ENCODE measurements around the gene PRMT9.
A peak's percentile ranks its signal among the peaks of the same experiment; 100 is the strongest.

Gene PRMT9

GRCh38 chr4:147707892-147708672 lies 24.1 kb upstream of the PRMT9 start:
- H3K4me3 Mint-ChIP-seq: no peak overlapping the region
- H3K9me3 Mint-ChIP-seq: no peaks in the 10 kb centered on the region
- H3K4me1 Mint-ChIP-seq: no peaks in the 10 kb centered on the region
- H3K36me3 Mint-ChIP-seq: no peaks in the 10 kb centered on the region
- no peaks in the 10 kb centered on the region for H3K27me3 Mint-ChIP-seq
- no peak overlapping the region for H3K27ac Mint-ChIP-seq
- DNase-seq (ENCODE audit: low spot score in 2 of 2) (peak; percentile 10 to 20), ATAC-seq (ENCODE audit: low read depth) (peak; percentile 54)

- H3K9me3 Mint-ChIP-seq: peaks cover 1% of the 10 kb centered on the region
- ATAC-seq (ENCODE audit: low read depth): no peak
- no peaks in the 10 kb centered on the region for H3K36me3 Mint-ChIP-seq
- H3K27me3 Mint-ChIP-seq: no peaks in the 10 kb centered on the region
- H3K27ac Mint-ChIP-seq: no peak overlapping the region
- H3K4me3 Mint-ChIP-seq: no peak overlapping the region
- no peak for DNase-seq (ENCODE audit: low spot score in 2 of 2)
- H3K4me1 Mint-ChIP-seq: no peaks in the 10 kb centered on the region
Measured at GRCh38 chr4:147704846-147705245, 20.9 kb upstream of the PRMT9 start.

GRCh38 chr4:147696866-147697265 lies 12.9 kb upstream of the PRMT9 start:
- Mint-ChIP-seq H3K4me1 (no peaks in the 10 kb centered on the region), H3K36me3 (no peaks in the 10 kb centered on the region), H3K27me3 (peaks cover 3% of the 10 kb centered on the region), H3K9me3 (peaks cover 1% of the 10 kb centered on the region), H3K27ac (no peak overlapping the region), H3K4me3 (no peak overlapping the region)
- ATAC-seq (ENCODE audit: low read depth): no peak
- DNase-seq (ENCODE audit: low spot score in 2 of 2): no peak

- Mint-ChIP-seq H3K27me3 (peaks cover 13% of the 10 kb centered on the region), H3K4me3 (no peak overlapping the region), H3K9me3 (no peaks in the 10 kb centered on the region), H3K36me3 (no peaks in the 10 kb centered on the region), H3K4me1 (no peaks in the 10 kb centered on the region), H3K27ac (no peak overlapping the region)
- no peak for DNase-seq (ENCODE audit: low spot score in 2 of 2)
- ATAC-seq (ENCODE audit: low read depth): no peak
Measured at GRCh38 chr4:147693218-147693617, 9.3 kb upstream of the PRMT9 start.

GRCh38 chr4:147691820-147692219 lies 7.9 kb upstream of the PRMT9 start:
- no peaks in the 10 kb centered on the region for H3K9me3 Mint-ChIP-seq
- peaks cover 12% of the 10 kb centered on the region for H3K27me3 Mint-ChIP-seq
- no peaks in the 10 kb centered on the region for H3K36me3 Mint-ChIP-seq
- no peak for ATAC-seq (ENCODE audit: low read depth)
- no peaks in the 10 kb centered on the region for H3K4me1 Mint-ChIP-seq
- no peak for DNase-seq (ENCODE audit: low spot score in 2 of 2)
- H3K27ac Mint-ChIP-seq: no peak overlapping the region
- H3K4me3 Mint-ChIP-seq: no peak overlapping the region

GRCh38 chr4:147689067-147689466 lies 5.1 kb upstream of the PRMT9 start:
- ATAC-seq (ENCODE audit: low read depth): no peak
- no peak overlapping the region for H3K4me3 Mint-ChIP-seq
- H3K9me3 Mint-ChIP-seq: no peaks in the 10 kb centered on the region
- H3K27ac Mint-ChIP-seq: no peak overlapping the region
- H3K4me1 Mint-ChIP-seq: peaks cover 7% of the 10 kb centered on the region
- peaks cover 12% of the 10 kb centered on the region for H3K27me3 Mint-ChIP-seq
- H3K36me3 Mint-ChIP-seq: no peaks in the 10 kb centered on the region
- DNase-seq (ENCODE audit: low spot score in 2 of 2): no peak

- no peaks in the 10 kb centered on the region for H3K27me3 Mint-ChIP-seq
- H3K36me3 Mint-ChIP-seq: peaks cover 6% of the 10 kb centered on the region
- H3K4me3 Mint-ChIP-seq: peak overlapping the region; percentile 97
- ATAC-seq (ENCODE audit: low read depth) (no peak), DNase-seq (ENCODE audit: low spot score in 2 of 2) (peak in 1 of 2 donors; percentile 14)
- peak overlapping the region; percentile 94 for H3K27ac Mint-ChIP-seq
- H3K4me1 Mint-ChIP-seq: peaks cover 22% of the 10 kb centered on the region
- H3K9me3 Mint-ChIP-seq: no peaks in the 10 kb centered on the region
Measured at GRCh38 chr4:147683188-147683591, 773 bp downstream of the PRMT9 start.

GRCh38 chr4:147682755-147683154 lies 1.2 kb downstream of the PRMT9 start:
- ATAC-seq (ENCODE audit: low read depth) (no peak), DNase-seq (ENCODE audit: low spot score in 2 of 2) (no peak)
- H3K4me1 Mint-ChIP-seq: peaks cover 22% of the 10 kb centered on the region
- H3K4me3 Mint-ChIP-seq: peak overlapping the region; percentile 97
- no peaks in the 10 kb centered on the region for H3K9me3 Mint-ChIP-seq
- peaks cover 9% of the 10 kb centered on the region for H3K36me3 Mint-ChIP-seq
- no peaks in the 10 kb centered on the region for H3K27me3 Mint-ChIP-seq
- peak overlapping the region; percentile 94 for H3K27ac Mint-ChIP-seq

- peaks cover 9% of the 10 kb centered on the region for H3K36me3 Mint-ChIP-seq
- ATAC-seq (ENCODE audit: low read depth) (no peak), DNase-seq (ENCODE audit: low spot score in 2 of 2) (no peak)
- H3K27ac Mint-ChIP-seq: no peak overlapping the region
- H3K27me3 Mint-ChIP-seq: no peaks in the 10 kb centered on the region
- no peak overlapping the region for H3K4me3 Mint-ChIP-seq
- H3K9me3 Mint-ChIP-seq: no peaks in the 10 kb centered on the region
- peaks cover 15% of the 10 kb centered on the region for H3K4me1 Mint-ChIP-seq
Measured at GRCh38 chr4:147678796-147679549, 5.0 kb downstream of the PRMT9 start.

- no peaks in the 10 kb centered on the region for H3K9me3 Mint-ChIP-seq
- no peak overlapping the region for H3K27ac Mint-ChIP-seq
- peaks cover 9% of the 10 kb centered on the region for H3K36me3 Mint-ChIP-seq
- ATAC-seq (ENCODE audit: low read depth) (no peak), DNase-seq (ENCODE audit: low spot score in 2 of 2) (no peak)
- H3K27me3 Mint-ChIP-seq: no peaks in the 10 kb centered on the region
- H3K4me3 Mint-ChIP-seq: no peak overlapping the region
- peaks cover 12% of the 10 kb centered on the region for H3K4me1 Mint-ChIP-seq
Measured at GRCh38 chr4:147678106-147678505, 5.9 kb downstream of the PRMT9 start.

- Mint-ChIP-seq H3K4me3 (no peak overlapping the region), H3K36me3 (peaks cover 13% of the 10 kb centered on the region), H3K27ac (no peak overlapping the region), H3K27me3 (no peaks in the 10 kb centered on the region), H3K9me3 (no peaks in the 10 kb centered on the region), H3K4me1 (no peaks in the 10 kb centered on the region)
- no peak for ATAC-seq (ENCODE audit: low read depth)
- DNase-seq (ENCODE audit: low spot score in 2 of 2): no peak
Measured at GRCh38 chr4:147674496-147674895, 9.5 kb downstream of the PRMT9 start.

GRCh38 chr4:147674073-147674472 lies 9.9 kb downstream of the PRMT9 start:
- H3K27ac Mint-ChIP-seq: no peak overlapping the region
- no peaks in the 10 kb centered on the region for H3K4me1 Mint-ChIP-seq
- DNase-seq (ENCODE audit: low spot score in 2 of 2) (no peak), ATAC-seq (ENCODE audit: low read depth) (no peak)
- H3K4me3 Mint-ChIP-seq: no peak overlapping the region
- peaks cover 12% of the 10 kb centered on the region for H3K36me3 Mint-ChIP-seq
- no peaks in the 10 kb centered on the region for H3K27me3 Mint-ChIP-seq
- H3K9me3 Mint-ChIP-seq: no peaks in the 10 kb centered on the region

- Mint-ChIP-seq H3K27ac (no peak overlapping the region), H3K36me3 (peaks cover 21% of the 10 kb centered on the region), H3K27me3 (no peaks in the 10 kb centered on the region), H3K4me1 (no peaks in the 10 kb centered on the region), H3K4me3 (no peak overlapping the region), H3K9me3 (no peaks in the 10 kb centered on the region)
- ATAC-seq (ENCODE audit: low read depth) (no peak), DNase-seq (ENCODE audit: low spot score in 2 of 2) (no peak)
Measured at GRCh38 chr4:147658501-147658900, 25.5 kb downstream of the PRMT9 start.

- no peak overlapping the region for H3K4me3 Mint-ChIP-seq
- no peak overlapping the region for H3K27ac Mint-ChIP-seq
- H3K27me3 Mint-ChIP-seq: no peaks in the 10 kb centered on the region
- peaks cover 5% of the 10 kb centered on the region for H3K4me1 Mint-ChIP-seq
- no peak for ATAC-seq (ENCODE audit: low read depth)
- peaks cover 24% of the 10 kb centered on the region for H3K36me3 Mint-ChIP-seq
- no peaks in the 10 kb centered on the region for H3K9me3 Mint-ChIP-seq
- no peak for DNase-seq (ENCODE audit: low spot score in 2 of 2)
Measured at GRCh38 chr4:147655639-147656038, 28.3 kb downstream of the PRMT9 start.

Measured in memory B cell (primary cell).